ENCODE measurements around the gene CXCL8.
"Not testable (repeated sequence)": the region's sequence is repeated elsewhere in the genome, so short reads cannot be mapped to it uniquely, and the experiment has no call there.

CXCL8 gene

GRCh38 chr4:73743795-73744194, 3.4 kb downstream of the CXCL8 start:
- DNase-seq = no peak

GRCh38 chr4:73744203-73744602, 3.8 kb downstream of the CXCL8 start:
- DNase-seq = no peak

- DNase-seq = no peak
Observed at GRCh38 chr4:73750730-73751129, 10.4 kb downstream of the CXCL8 start.

DNA sequence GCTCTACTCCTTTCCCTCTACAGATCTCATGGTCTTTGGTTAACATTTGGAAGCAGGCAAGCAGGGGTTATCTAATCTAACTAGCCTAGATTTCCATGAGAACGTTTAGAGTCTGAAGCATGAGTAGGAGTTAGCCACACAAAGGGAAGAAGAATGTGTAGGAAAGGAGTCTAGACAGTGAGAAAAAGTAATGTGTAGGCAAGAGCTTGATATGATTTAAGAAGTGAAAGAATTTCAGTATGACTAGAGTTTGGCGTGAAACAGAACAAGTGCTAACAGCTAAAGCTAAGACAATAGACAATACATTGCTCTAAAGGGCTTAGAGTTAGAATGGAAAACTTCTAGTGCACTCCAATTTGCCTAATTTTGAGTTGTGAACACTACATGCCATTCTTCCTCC, 10.8 kb downstream of the CXCL8 start:
- DNase-seq = no peak

GRCh38 chr4:73751830-73752229, 11.5 kb downstream of the CXCL8 start:
- DNase-seq = no peak

DNA sequence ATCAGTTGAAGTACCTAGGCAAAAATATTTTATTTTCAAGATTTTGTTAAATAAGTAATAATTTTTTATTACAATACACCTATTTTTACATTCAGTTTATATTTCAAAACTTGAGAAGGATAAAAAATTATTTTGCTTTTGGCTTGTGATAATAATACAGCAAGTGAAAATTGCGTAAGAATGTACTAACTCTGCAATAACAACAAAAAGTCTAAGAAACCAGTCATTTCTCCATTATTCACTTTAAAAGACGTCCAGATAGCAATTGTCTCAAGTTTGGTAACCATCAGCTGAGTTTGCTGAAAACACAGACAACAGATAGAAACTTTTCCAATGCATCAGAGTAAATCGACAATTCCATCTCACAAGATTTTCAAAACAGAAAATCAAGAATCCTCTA, 12.1 kb downstream of the CXCL8 start:
- no peak for DNase-seq

DNA sequence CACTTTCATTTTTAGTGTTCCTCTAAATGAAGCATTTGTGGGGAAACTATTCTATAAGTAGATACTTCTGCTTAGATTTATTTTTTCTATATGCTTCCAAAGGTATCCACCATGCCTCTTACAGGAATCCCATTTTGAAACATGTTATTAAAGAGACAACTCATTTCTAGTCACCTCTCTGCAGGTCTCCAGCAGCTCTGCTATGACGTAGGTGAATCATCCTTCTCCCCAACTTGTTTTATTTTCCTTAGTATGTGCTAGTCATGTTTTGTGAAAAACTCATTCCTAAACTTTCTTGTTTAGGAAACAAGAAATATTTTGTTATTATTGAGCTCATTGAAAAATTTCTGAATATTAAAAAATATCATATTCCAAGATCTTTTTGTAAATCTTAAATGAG, 12.8 kb downstream of the CXCL8 start:
- DNase-seq = no peak

DNA sequence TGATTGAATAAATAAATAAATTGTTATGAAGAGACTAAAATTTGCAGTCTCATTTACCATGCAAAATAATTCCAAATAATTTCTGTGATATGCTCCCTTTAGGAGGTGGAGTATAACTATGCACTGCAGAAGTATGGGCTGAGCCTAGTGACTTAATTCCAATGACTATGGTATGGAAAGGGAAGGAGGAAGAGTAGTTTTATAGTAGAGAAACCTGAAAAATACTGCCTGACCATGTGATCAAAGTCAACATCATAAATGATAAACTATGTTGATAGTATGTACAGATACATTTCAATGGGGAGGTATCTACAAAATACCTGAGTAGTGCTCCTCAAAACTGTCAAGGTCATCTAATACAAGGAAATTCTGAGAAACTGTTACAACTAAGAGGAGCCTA, 14.6 kb downstream of the CXCL8 start:
- DNase-seq = no peak

DNA sequence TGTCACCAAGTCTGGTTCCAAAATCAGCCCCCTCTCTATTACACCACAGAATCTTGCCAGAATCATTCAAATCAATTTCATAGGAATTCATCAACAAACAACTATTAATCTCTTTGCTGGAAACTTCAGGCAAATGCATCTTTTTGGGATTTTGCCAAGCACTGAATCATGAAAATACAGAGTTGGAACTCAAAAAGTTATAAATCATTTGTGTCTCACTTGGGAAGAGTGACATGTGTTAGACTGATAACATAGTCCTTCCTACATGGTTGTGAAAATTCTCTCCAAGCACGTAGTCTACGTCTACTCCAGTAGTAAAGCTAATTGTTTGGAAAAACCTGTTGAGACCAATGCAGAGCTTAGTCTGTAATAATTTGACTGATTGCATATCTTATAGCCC, 19.0 kb downstream of the CXCL8 start:
- no peak for DNase-seq

GRCh38 chr4:73761856-73762255, 21.5 kb downstream of the CXCL8 start:
- no peak for DNase-seq

GRCh38 chr4:73762409-73762808, 22.0 kb downstream of the CXCL8 start:
- no peak for DNase-seq

DNA sequence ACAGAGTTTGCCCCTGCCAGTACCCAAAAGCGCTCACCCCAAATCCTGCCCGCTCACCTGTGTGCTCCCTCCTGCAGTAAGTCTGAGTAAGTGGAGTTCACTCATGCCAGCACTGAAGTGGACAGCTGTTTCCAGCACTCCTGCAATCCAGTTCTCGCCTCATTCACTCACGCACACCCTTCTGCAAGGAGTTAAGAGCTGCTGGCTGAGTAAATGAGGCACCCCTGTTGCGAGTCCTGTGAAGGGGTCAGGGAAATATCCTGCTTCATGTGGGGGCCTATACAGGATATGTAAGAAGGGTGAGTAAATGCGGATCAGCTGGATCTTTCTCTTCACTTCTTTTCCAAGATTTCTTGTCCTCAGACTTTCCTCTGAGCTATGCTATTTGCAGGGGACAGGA, 23.5 kb downstream of the CXCL8 start:
- DNase-seq = no peak

DNA sequence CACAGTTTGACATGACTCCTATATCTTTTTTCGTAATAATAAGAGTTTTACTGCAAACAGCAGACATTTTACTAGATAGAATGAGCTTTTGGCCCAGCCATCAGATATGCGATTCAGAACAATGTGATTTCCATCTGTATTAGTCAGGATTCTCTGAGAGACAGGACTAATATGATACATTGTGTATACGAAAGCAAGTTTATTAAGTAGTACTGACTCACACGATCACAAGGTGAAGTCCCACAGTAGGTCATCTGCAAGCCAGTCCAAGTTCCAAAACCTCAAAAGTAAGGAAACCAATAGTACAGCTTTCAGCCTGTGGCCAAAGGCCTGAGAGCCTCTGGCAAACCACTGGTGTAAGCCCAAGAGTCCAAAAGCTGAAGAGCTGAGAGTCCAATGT, 24.1 kb downstream of the CXCL8 start:
- no peak for DNase-seq

- DNase-seq = no peak
Observed at GRCh38 chr4:73765296-73765695, 24.9 kb downstream of the CXCL8 start.

DNA sequence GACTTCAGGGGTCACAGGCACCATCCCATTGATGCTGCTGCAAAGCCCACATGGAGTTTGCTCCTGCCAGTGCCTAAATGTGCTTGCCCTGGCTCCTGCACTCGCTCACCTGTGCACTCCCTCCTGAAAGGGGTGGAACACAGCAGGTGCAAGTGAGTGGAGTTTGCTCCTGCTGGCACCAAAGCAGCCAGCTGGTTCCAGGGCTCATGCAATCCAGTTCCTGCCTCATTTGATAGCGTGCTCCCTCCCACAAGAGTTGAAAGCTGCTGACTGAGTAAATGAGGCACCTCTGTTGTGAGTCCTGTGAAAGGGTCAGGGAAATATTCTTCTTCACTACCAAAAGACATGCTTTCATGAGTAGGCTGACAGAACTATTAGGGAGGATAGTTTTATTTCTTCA, 30.5 kb downstream of the CXCL8 start:
- peak; percentile 11 for DNase-seq

DNA sequence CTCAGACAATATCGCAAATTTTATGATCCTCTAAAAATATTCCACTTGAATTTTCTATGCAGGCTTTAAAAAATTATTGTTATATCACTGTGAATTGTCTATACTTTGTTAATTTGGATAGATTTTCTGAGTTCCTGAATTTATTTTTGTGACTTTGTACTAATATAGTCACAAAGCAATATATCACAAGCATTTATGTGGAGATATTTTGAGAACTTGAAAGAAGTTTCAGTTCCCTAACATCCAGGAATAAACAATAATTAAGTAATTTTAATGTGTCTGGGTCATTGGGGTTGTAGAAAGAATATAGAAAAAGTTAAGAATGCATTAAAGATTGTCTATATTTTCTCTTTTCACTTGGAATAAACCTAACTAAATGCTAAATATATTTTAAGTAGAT, 32.0 kb downstream of the CXCL8 start:
- DNase-seq = no peak

DNA sequence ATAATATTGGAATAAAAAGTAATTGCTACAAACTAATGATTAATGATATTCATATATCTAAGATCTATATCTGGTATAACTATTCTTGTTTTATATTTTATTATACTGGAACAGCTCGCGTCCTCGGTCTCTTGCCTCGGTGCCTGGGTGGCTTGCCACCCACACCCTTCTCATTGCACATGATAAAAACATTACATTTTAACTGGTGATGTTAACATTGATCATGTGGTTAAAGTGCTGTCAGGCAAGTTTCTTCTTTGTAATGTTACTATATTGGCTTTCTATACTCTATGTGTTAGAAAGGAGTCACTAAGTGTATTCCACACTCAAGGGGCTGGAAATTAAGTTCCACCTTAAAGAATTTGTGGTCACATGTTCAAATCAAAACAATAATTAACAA, 34.0 kb downstream of the CXCL8 start:
- DNase-seq = not testable (repeated sequence)

GRCh38 chr4:73776321-73776729, 36.0 kb downstream of the CXCL8 start:
- peak; percentile 37 for DNase-seq

- no peak for DNase-seq
Observed at GRCh38 chr4:73777612-73778011, 37.2 kb downstream of the CXCL8 start.

- no peak for DNase-seq
Observed at GRCh38 chr4:73780243-73780642, 39.9 kb downstream of the CXCL8 start.

GRCh38 chr4:73780834-73781233, 40.5 kb downstream of the CXCL8 start:
- no peak for DNase-seq

GRCh38 chr4:73788411-73788810, 48.0 kb downstream of the CXCL8 start:
- no peak for DNase-seq

Measured in NCI-H1092 (cell line).